GM23338 (cell line): ENCODE data around the gene PIGR. TPM values are rescaled to one million over a fixed set of nuclear protein-coding genes. Genes with fewer than 3 reads are reported as not detected.

Experiments used
- ATAC-seq: fragments of 200-7000 bp; cut with Tn5 transposase; 3 replicates; pipeline ENCODE4 v1.9.1; 2020
- DNase-seq: peaks from one replicate; pipeline ENCODE4 v3.0.0-alpha.2; 2015; ENCODE audit warnings: low spot score
- H2AFZ ChIP-seq: fragments of 200-600 bp; sonication (generic); 2 replicates; pipeline ENCODE4 v1.8.0; 2016; ENCODE audit warnings: antibody characterized with exemption, mild to moderate bottlenecking, moderate library complexity
- H3F3A ChIP-seq: fragments of 200-600 bp; sonication (generic); replicated peaks from 2 replicates; pipeline ENCODE4 v1.8.0; 2017; ENCODE audit warnings: antibody characterized with exemption, mixed run types, low read depth
- H3K27ac ChIP-seq: fragments of 200-600 bp; sonication (generic); 2 replicates; pipeline ENCODE4 v1.6.1; 2016; ENCODE audit warnings: low read depth
- H3K27me3 ChIP-seq: fragments of 200-600 bp; sonication (generic); 2 replicates; pipeline ENCODE4 v1.8.0; 2016; ENCODE audit warnings: mild to moderate bottlenecking, mixed run types, moderate library complexity; ENCODE audit not compliant: insufficient read depth
- H3K36me3 ChIP-seq: fragments of 200-600 bp; sonication (generic); 2 replicates; pipeline ENCODE4 v1.8.0; 2016; ENCODE audit warnings: mild to moderate bottlenecking; ENCODE audit not compliant: insufficient read depth
- H3K4me1 ChIP-seq: fragments of 200-600 bp; sonication (generic); 2 replicates; pipeline ENCODE4 v1.8.0; 2016; ENCODE audit warnings: mild to moderate bottlenecking, moderate library complexity; ENCODE audit not compliant: insufficient read depth
- H3K4me2 ChIP-seq: fragments of 200-600 bp; sonication (generic); 2 replicates; pipeline ENCODE4 v1.7.1; 2017; ENCODE audit warnings: mixed run types
- H3K4me3 ChIP-seq: fragments of 200-600 bp; sonication (generic); 2 replicates; pipeline ENCODE4 v1.6.1; 2016; ENCODE audit warnings: mixed run types
- H3K79me2 ChIP-seq: fragments of 200-600 bp; sonication (generic); replicated peaks from 2 replicates; pipeline ENCODE4 v1.8.0; 2017; ENCODE audit warnings: mild to moderate bottlenecking; ENCODE audit not compliant: insufficient read depth
- H3K9me2 ChIP-seq: fragments of 200-600 bp; sonication (generic); 2 replicates; pipeline ENCODE4 v1.8.0; 2017; ENCODE audit not compliant: insufficient read depth
- H4K20me1 ChIP-seq: fragments of 200-600 bp; sonication (generic); replicated peaks from 2 replicates; pipeline ENCODE4 v1.8.0; 2017; ENCODE audit warnings: mild to moderate bottlenecking; ENCODE audit not compliant: insufficient read depth
- H3K27ac Mint-ChIP-seq: 2 replicates; pipeline ENCODE4 v1.8.0; 2020; ENCODE audit warnings: inconsistent platforms, mild to moderate bottlenecking, moderate library complexity, mixed read lengths
- H3K27me3 Mint-ChIP-seq: 3 replicates; pipeline ENCODE4 v1.8.0; 2022; ENCODE audit warnings: low read depth, mild to moderate bottlenecking, moderate library complexity, mixed read lengths, inconsistent platforms; ENCODE audit not compliant: insufficient read depth, poor library complexity
- H3K36me3 Mint-ChIP-seq: 3 replicates; pipeline ENCODE4 v1.8.0; 2021; ENCODE audit warnings: low read depth, mild to moderate bottlenecking, inconsistent platforms, moderate library complexity, mixed read lengths
- H3K4me1 Mint-ChIP-seq: 3 replicates; pipeline ENCODE4 v1.8.0; 2020; ENCODE audit warnings: mild to moderate bottlenecking, inconsistent platforms, mixed read lengths
- H3K4me3 Mint-ChIP-seq: 3 replicates; pipeline ENCODE4 v1.8.0; 2021; ENCODE audit warnings: moderate library complexity, mild to moderate bottlenecking, inconsistent platforms, mixed read lengths
- H3K9me3 Mint-ChIP-seq: 3 replicates; pipeline ENCODE4 v1.8.0; 2020; ENCODE audit warnings: moderate library complexity, mild to moderate bottlenecking, inconsistent platforms, mixed read lengths
- POLR2AphosphoS5 ChIP-seq: IDR thresholded peaks from 2 replicates; pipeline ENCODE4 v1.6.1; 2016; ENCODE audit warnings: antibody characterized with exemption, low read depth
- polyA plus RNA-seq: library from polyadenylated mRNA; unstranded; fragments of >200 nt; fragmentation: Nextera tagmentation; extraction: Ambion mirVana; gene quantifications from 2 replicates; pipeline ENCODE4 v1.2.1, GENCODE V29; 2016
- total RNA-seq: library from RNA; depleted of rRNA; stranded (reverse); fragments of >200 nt; shearing (Covaris generic); gene quantifications from 2 replicates; pipeline ENCODE4 v1.2.3, GENCODE V29; 2014
- TF ChIP-seq, protein P1 (sequence below), 2 experiments: fragments of 200-600 bp in 1 of 2; sonication (generic) in 1 of 2; conservative IDR thresholded peaks; 2 replicates each; pipeline versions ENCODE4 v1.5.1 to v1.6.1; 2016 to 2017; ENCODE audit warnings: antibody characterized with exemption in 2 of 2, low read depth in 2 of 2, mild to moderate bottlenecking in 2 of 2, moderate library complexity in 1 of 2
- TF ChIP-seq, protein P2 (sequence below): fragments of 250-450 bp; sonication (Bioruptor Pico); IDR thresholded peaks from 2 replicates; pipeline ENCODE4 v1.5.0; 2020; ENCODE audit warnings: mild to moderate bottlenecking, moderate library complexity

The PIGR gene
- total and polyA plus RNA-seq, 2 experiments from 2014 or later = not detected

DNA sequence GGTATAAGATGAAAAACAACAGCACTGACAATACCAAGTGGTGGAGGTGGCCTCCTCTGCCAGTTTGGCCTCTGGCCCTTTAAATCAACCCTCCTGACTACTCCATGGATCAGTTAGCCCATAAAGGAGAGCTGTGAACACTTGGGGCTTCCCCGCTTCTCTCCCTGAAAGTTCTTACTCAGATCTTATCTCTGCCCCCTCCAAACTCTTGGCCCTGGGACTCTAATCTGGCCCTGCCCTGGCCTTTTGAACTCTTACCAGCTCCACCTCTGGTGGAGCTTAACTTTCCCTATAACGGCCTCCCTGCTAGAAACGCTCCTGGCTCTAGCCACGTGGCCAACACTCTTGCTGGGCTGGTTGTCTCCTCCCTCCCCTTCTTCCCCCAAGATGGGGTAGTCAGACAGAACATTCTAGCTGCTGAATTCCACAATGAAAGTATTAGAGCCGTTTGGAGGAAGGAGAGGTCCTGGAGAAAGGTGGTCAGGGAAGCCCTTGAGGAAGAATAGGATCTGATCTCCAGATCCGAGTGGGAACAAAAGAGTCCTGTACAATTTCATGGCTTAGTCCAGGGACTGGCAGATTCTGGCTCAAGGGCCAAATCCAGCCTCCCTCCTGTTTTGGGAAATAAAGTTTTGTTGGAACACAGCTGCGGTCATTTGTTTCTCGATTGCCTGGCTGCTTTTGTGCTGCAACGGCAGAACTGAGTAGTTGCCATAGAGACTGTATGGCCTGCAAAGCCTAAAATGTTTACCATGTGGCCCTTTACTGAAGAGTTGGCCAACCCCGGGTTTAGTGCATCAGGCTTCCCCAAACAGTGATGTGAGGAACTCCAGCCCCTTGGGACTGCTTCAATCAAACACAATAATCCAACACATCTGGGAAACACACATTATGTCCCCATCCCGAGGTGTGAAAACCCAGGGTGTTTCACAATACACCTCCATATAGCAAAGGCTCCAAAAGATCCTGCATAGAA lies 9.5 kb upstream of the PIGR start:
- TF ChIP-seq, protein P1, sequence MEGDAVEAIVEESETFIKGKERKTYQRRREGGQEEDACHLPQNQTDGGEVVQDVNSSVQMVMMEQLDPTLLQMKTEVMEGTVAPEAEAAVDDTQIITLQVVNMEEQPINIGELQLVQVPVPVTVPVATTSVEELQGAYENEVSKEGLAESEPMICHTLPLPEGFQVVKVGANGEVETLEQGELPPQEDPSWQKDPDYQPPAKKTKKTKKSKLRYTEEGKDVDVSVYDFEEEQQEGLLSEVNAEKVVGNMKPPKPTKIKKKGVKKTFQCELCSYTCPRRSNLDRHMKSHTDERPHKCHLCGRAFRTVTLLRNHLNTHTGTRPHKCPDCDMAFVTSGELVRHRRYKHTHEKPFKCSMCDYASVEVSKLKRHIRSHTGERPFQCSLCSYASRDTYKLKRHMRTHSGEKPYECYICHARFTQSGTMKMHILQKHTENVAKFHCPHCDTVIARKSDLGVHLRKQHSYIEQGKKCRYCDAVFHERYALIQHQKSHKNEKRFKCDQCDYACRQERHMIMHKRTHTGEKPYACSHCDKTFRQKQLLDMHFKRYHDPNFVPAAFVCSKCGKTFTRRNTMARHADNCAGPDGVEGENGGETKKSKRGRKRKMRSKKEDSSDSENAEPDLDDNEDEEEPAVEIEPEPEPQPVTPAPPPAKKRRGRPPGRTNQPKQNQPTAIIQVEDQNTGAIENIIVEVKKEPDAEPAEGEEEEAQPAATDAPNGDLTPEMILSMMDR (conservative IDR thresholded peaks at IDR 0.05; ENCODE audit: low read depth in 2 of 2) = no peak
- TF ChIP-seq, protein P2, sequence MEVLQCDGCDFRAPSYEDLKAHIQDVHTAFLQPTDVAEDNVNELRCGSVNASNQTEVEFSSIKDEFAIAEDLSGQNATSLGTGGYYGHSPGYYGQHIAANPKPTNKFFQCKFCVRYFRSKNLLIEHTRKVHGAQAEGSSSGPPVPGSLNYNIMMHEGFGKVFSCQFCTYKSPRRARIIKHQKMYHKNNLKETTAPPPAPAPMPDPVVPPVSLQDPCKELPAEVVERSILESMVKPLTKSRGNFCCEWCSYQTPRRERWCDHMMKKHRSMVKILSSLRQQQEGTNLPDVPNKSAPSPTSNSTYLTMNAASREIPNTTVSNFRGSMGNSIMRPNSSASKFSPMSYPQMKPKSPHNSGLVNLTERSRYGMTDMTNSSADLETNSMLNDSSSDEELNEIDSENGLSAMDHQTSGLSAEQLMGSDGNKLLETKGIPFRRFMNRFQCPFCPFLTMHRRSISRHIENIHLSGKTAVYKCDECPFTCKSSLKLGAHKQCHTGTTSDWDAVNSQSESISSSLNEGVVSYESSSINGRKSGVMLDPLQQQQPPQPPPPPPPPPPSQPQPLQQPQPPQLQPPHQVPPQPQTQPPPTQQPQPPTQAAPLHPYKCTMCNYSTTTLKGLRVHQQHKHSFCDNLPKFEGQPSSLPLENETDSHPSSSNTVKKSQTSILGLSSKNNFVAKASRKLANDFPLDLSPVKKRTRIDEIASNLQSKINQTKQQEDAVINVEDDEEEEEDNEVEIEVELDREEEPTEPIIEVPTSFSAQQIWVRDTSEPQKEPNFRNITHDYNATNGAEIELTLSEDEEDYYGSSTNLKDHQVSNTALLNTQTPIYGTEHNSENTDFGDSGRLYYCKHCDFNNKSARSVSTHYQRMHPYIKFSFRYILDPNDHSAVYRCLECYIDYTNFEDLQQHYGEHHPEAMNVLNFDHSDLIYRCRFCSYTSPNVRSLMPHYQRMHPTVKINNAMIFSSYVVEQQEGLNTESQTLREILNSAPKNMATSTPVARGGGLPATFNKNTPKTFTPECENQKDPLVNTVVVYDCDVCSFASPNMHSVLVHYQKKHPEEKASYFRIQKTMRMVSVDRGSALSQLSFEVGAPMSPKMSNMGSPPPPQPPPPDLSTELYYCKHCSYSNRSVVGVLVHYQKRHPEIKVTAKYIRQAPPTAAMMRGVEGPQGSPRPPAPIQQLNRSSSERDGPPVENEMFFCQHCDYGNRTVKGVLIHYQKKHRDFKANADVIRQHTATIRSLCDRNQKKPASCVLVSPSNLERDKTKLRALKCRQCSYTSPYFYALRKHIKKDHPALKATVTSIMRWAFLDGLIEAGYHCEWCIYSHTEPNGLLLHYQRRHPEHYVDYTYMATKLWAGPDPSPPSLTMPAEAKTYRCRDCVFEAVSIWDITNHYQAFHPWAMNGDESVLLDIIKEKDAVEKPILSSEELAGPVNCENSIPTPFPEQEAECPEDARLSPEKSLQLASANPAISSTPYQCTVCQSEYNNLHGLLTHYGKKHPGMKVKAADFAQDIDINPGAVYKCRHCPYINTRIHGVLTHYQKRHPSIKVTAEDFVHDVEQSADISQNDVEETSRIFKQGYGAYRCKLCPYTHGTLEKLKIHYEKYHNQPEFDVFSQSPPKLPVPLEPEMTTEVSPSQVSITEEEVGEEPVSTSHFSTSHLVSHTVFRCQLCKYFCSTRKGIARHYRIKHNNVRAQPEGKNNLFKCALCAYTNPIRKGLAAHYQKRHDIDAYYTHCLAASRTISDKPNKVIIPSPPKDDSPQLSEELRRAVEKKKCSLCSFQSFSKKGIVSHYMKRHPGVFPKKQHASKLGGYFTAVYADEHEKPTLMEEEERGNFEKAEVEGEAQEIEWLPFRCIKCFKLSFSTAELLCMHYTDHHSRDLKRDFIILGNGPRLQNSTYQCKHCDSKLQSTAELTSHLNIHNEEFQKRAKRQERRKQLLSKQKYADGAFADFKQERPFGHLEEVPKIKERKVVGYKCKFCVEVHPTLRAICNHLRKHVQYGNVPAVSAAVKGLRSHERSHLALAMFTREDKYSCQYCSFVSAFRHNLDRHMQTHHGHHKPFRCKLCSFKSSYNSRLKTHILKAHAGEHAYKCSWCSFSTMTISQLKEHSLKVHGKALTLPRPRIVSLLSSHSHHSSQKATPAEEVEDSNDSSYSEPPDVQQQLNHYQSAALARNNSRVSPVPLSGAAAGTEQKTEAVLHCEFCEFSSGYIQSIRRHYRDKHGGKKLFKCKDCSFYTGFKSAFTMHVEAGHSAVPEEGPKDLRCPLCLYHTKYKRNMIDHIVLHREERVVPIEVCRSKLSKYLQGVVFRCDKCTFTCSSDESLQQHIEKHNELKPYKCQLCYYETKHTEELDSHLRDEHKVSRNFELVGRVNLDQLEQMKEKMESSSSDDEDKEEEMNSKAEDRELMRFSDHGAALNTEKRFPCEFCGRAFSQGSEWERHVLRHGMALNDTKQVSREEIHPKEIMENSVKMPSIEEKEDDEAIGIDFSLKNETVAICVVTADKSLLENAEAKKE (CRISPR knock-in tag) = no peak
- no peak for TF ChIP-seq POLR2AphosphoS5
- H3K4me3 ChIP-seq = no peak overlapping the region
- no peaks in the 10 kb centered on the region for H3K4me1 ChIP-seq
- no peaks in the 10 kb centered on the region for H3K79me2 ChIP-seq
- Mint-ChIP-seq H3K27me3 (peaks cover 9% of the 10 kb centered on the region), H3K36me3 (no peaks in the 10 kb centered on the region), H3K27ac (no peak overlapping the region), H3K4me3 (no peak overlapping the region), H3K4me1 (no peaks in the 10 kb centered on the region), H3K9me3 (no peaks in the 10 kb centered on the region)
- no peak overlapping the region for H3K27ac ChIP-seq
- H3K27me3 ChIP-seq = no peaks in the 10 kb centered on the region
- ATAC-seq (no peak), DNase-seq (no peak)
- peak overlapping the region; percentile 63; the same call in 1 of the 2 replicates for H2AFZ ChIP-seq
- H4K20me1 ChIP-seq = no peaks in the 10 kb centered on the region
- H3K4me2 ChIP-seq = no peak overlapping the region
- H3K36me3 ChIP-seq = no peaks in the 10 kb centered on the region
- H3F3A ChIP-seq = no peaks in the 10 kb centered on the region
- H3K9me2 ChIP-seq = no peaks in the 10 kb centered on the region; the same call in 1 of the 2 replicates
